ENCODE results near the gene LGR4. TPM values are rescaled to one million over a fixed set of nuclear protein-coding genes. Genes with fewer than 3 reads are reported as not detected.

LGR4 gene
- total and polyA plus RNA-seq, 10 of the 15 experiments (the other 5 are each of a cell fraction or from before 2014, with no cell fraction given), result under 0.01 to 0.64 (median 0.04) TPM; not detected in 5

GRCh38 chr11:27381238-27381666 lies 91.3 kb downstream of the LGR4 start (continued):
- no peak for TF ChIP-seq ZBTB11 (CRISPR knock-in tag; IDR thresholded peaks at IDR 0.05)
- TF ChIP-seq ZBTB33 (IDR thresholded peaks at IDR 0.05), result no peak
- TF ChIP-seq NFIC (IDR thresholded peaks at IDR 0.05; ENCODE audit: low read depth, low read length), result no peak
- no peak for TF ChIP-seq NR2C2 (IDR thresholded peaks at IDR 0.05; ENCODE audit: borderline replicate concordance, control insufficient read depth, insufficient read length, low read depth)
- TF ChIP-seq E2F8 (IDR thresholded peaks at IDR 0.05; ENCODE audit: low read depth, partially characterized antibody), result no peak

Data from GM12878 (cell line).